A673 (cell line): ENCODE measurements around the gene FASTKD1. TPM values are rescaled to one million over a fixed set of nuclear protein-coding genes. Genes with fewer than 3 reads are reported as not detected.

Source experiments
- BruUV-seq: library from RNA; stranded (reverse); fragments of 400-500 nt; replicated peaks from 2 replicates; lab custom pipeline; 2021; lab: Mats Ljungman, UMichigan
- CTCF ChIA-PET: fragments of 300-600 bp; sonication (Branson Sonifier 250); formaldehyde crosslinking; loops from one replicate; lab custom pipeline; 2022; ENCODE audit warnings: antibody characterized with exemption; lab: Charles Lee
- POLR2A ChIA-PET: fragments of 300-600 bp; sonication (Branson Sonifier 250); formaldehyde crosslinking; loops from one replicate; lab custom pipeline; 2022; ENCODE audit warnings: antibody characterized with exemption; ENCODE audit not compliant: low non-redundant PET; lab: Charles Lee
- DNase-seq: peaks from one replicate; pipeline ENCODE4 v3.0.0-alpha.2; 2015; ENCODE audit warnings: low spot score
- H3K27ac ChIP-seq: fragments of 200-600 bp; sonication (generic); 2 replicates; pipeline ENCODE4 v1.5.1; 2016; ENCODE audit warnings: mixed run types, low read depth, mild to moderate bottlenecking, mixed read lengths, antibody characterized with exemption, low read length; ENCODE audit not compliant: poor library complexity, severe bottlenecking
- H3K27me3 ChIP-seq: fragments of 200-600 bp; sonication (generic); replicated peaks from 2 replicates; pipeline ENCODE4 v1.6.1; 2017; ENCODE audit warnings: mixed run types, low read depth, mild to moderate bottlenecking, mixed read lengths, antibody characterized with exemption, low read length; ENCODE audit not compliant: insufficient read depth, poor library complexity
- H3K36me3 ChIP-seq: fragments of 200-600 bp; sonication (generic); 2 replicates; pipeline ENCODE4 v1.6.1; 2016; ENCODE audit warnings: mixed run types, mild to moderate bottlenecking, mixed read lengths, antibody characterized with exemption, low read length; ENCODE audit not compliant: insufficient read depth, poor library complexity, severe bottlenecking
- H3K4me1 ChIP-seq: fragments of 200-600 bp; sonication (generic); 2 replicates; pipeline ENCODE4 v1.6.1; 2017; ENCODE audit warnings: mixed run types, mild to moderate bottlenecking, mixed read lengths, antibody characterized with exemption, low read length; ENCODE audit not compliant: insufficient read depth, poor library complexity, severe bottlenecking
- H3K4me3 ChIP-seq: fragments of 200-600 bp; sonication (generic); 2 replicates; pipeline ENCODE4 v1.5.1; 2016; ENCODE audit warnings: low read depth, mixed run types, mild to moderate bottlenecking, mixed read lengths, low read length; ENCODE audit not compliant: poor library complexity, severe bottlenecking
- H3K9me3 ChIP-seq: fragments of 200-600 bp; sonication (generic); 2 replicates; pipeline ENCODE4 v1.6.1; 2016; ENCODE audit warnings: mixed run types, low read depth, mild to moderate bottlenecking, mixed read lengths, antibody characterized with exemption, low read length; ENCODE audit not compliant: poor library complexity, severe bottlenecking
- CTCF ChIP-seq: fragments of 300-800, 200-600 bp; sonication (generic); conservative IDR thresholded peaks from 2 replicates; pipeline ENCODE4 v1.5.1; 2017; ENCODE audit warnings: low read depth, mild to moderate bottlenecking, antibody characterized with exemption, low read length, moderate library complexity, mixed read lengths
- EZH2 ChIP-seq: fragments of 200-600 bp; sonication (generic); IDR thresholded peaks from 2 replicates; pipeline ENCODE4 v1.6.1; 2017; ENCODE audit warnings: borderline replicate concordance, low read depth, mild to moderate bottlenecking, mixed read lengths, antibody characterized with exemption, low read length; ENCODE audit not compliant: poor library complexity, severe bottlenecking
- intact Hi-C: fragments of 100-400 bp; cut with micrococcal nuclease; formaldehyde crosslinking; loops from one replicate; pipeline ENCODE4 v1.10.0; 2022; ENCODE audit not compliant: unreplicated experiment
- total RNA-seq: library from RNA; stranded (reverse); gene quantifications from 2 replicates; pipeline ENCODE4 v1.2.3, GENCODE V29; 2021

Gene FASTKD1
- total RNA-seq, 1 experiment from 2014 or later = 37.3 TPM

- H3K27me3 ChIP-seq = no peaks in the 10 kb centered on the region
- TF ChIP-seq CTCF (no peak), EZH2 (no peak)
- no TSS peak for BruUV-seq
- DNase-seq = peak; percentile 14
- peak overlapping the region; percentile 64 for H3K27ac ChIP-seq
- ChIA-PET CTCF (interaction anchor here (0.5 kb wide), 1 partner anchor 74 kb away, joined by 3 read pairs; no protein-coding TSS in a partner anchor), POLR2A (no interaction called here)
- no peaks in the 10 kb centered on the region for H3K9me3 ChIP-seq
- intact Hi-C loops = no loop called here
- no peaks in the 10 kb centered on the region for H3K36me3 ChIP-seq
- H3K4me3 ChIP-seq = peak overlapping the region; percentile 75
- H3K4me1 ChIP-seq = no peaks in the 10 kb centered on the region
Measured at GRCh38 chr2:169480079-169480465, 93.6 kb downstream of the FASTKD1 start.

Other genes starting within 250 kb of the FASTKD1 start
- gene LRP2, start 211.3 kb downstream of the FASTKD1 start, total RNA-seq = 0.26 TPM in 1 of 2 replicates, not detected in the other
- gene BBS5, start 94.4 kb downstream of the FASTKD1 start, total RNA-seq = 11.5 TPM in 2 replicates
- 0.34 and 0.63 TPM in 2 replicates for gene KLHL41, start 64.2 kb downstream of the FASTKD1 start, total RNA-seq
- gene PPIG, start 10.5 kb upstream of the FASTKD1 start, total RNA-seq = 69.1 and 69.8 TPM in 2 replicates
- 0.37 and 0.83 TPM in 2 replicates for gene CFAP210, start 120.5 kb upstream of the FASTKD1 start, total RNA-seq
- 6.9 TPM in 2 replicates for gene PHOSPHO2, start 120.6 kb upstream of the FASTKD1 start, total RNA-seq
- gene KLHL23, start 160.0 kb upstream of the FASTKD1 start, total RNA-seq = 48.4 and 50.1 TPM in 2 replicates
- 219 and 231 TPM in 2 replicates for gene SSB, start 225.0 kb upstream of the FASTKD1 start, total RNA-seq